ENCODE results near the gene TFDP1.
"Not testable (repeated sequence)": the region's sequence is repeated elsewhere in the genome, so short reads cannot be mapped to it uniquely, and the experiment has no call there.

The TFDP1 gene

DNA sequence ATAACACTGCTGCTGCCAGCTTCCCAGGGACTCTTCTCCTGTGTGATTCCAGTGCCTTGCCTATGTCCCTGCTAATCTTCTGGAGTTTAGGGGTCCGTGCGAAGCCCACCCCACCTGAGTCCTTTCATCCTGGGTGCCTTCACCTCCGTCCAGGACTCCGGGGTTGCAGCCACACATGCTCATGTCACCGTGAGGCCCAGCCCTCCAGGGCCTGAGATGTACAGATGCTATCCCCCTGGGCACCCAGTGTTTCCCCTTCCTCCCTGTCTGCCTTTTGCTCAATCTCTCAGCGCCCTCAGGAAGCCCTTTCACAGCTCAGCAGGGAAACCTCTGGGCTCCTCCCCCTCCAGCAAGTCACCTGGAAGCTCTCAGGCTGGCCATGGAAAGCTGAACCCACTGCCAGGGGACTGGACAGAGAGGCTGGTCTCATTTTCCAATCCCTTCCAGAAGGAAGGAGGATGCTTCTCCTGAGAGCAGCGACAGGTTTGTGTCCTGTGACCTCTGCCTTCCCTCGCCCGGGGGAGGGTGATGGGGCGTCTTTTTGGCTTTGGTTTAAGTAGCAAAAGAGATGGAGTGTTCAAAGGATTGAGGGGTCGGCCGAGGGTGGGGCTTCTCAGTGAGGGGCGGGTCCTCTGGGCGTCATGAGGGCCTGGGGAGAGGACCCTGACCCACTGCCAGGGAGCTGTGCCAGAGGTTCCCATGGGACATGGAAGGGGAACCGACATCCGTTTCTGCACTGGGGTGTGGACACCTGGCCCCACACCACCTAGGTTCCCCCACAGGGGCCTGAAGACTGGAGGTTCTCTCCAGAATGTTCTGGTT is 30.8 kb upstream of the TFDP1 start:
- in situ Hi-C loops (cut with HindIII; ENCODE audit: low pct_unique_long_range_greater_than_20kb, low sequenced_read_pairs): no loop called here
- DNase-seq (ENCODE audit: low read depth in 1 of 2, low spot score in 1 of 2): no peak
- no peak for TF ChIP-seq JUND (IDR thresholded peaks at IDR 0.05; ENCODE audit: low read depth)

GRCh38 chr13:113554333-113554700 is 30.2 kb upstream of the TFDP1 start:
- no peak for TF ChIP-seq JUND (IDR thresholded peaks at IDR 0.05; ENCODE audit: low read depth)
- no peak for DNase-seq (ENCODE audit: low read depth in 1 of 2, low spot score in 1 of 2)
- in situ Hi-C loops (cut with HindIII; ENCODE audit: low pct_unique_long_range_greater_than_20kb, low sequenced_read_pairs): no loop called here

DNA sequence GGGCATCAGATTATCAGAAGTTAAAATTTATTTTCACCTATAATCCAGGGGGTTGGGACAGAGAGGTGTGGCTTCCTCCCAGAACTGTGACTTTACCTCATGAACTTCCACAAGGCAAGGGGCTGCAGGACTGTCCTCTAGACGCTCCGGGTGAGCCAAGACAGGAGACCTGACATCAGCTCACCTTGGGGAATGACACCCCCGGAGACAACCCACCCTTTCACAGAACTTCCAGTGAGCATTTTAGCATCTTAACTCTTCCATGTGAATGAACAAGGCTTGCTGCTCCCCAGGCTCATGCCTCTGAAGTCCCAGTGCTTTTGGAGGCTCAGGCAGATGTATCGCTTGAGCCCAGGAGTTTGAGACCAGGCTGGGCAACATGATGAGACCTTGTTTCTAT is 29.4 kb upstream of the TFDP1 start:
- in situ Hi-C loops (cut with HindIII; ENCODE audit: low pct_unique_long_range_greater_than_20kb, low sequenced_read_pairs): no loop called here
- DNase-seq (ENCODE audit: low read depth in 1 of 2, low spot score in 1 of 2): no peak
- TF ChIP-seq JUND (IDR thresholded peaks at IDR 0.05; ENCODE audit: low read depth): no peak

GRCh38 chr13:113557013-113557412 is 27.5 kb upstream of the TFDP1 start:
- in situ Hi-C loops (cut with HindIII; ENCODE audit: low pct_unique_long_range_greater_than_20kb, low sequenced_read_pairs): no loop called here
- TF ChIP-seq JUND (IDR thresholded peaks at IDR 0.05; ENCODE audit: low read depth): no peak
- DNase-seq (ENCODE audit: low read depth in 1 of 2, low spot score in 1 of 2): no peak

DNA sequence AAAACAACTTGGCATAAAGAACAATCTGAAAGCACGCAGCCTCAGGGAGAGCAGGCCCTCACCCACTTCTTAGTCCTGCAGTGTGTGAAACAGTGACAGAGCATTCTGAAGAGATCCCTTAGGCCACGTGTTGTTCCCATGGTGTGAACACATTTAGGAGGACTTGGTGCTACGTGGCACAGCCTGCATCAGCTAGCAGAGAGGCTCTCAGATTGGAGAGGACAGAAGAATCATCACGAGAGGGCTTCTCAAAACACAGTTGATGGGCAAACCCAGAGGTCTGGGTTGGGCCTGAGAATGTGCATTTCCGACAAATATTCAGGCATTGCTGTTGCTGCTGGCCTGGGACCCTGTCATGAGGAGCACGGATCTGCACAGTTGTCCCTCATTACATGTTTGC is 26.1 kb upstream of the TFDP1 start:
- in situ Hi-C loops (cut with HindIII; ENCODE audit: low pct_unique_long_range_greater_than_20kb, low sequenced_read_pairs): no loop called here
- no peak for TF ChIP-seq JUND (IDR thresholded peaks at IDR 0.05; ENCODE audit: low read depth)
- no peak for DNase-seq (ENCODE audit: low read depth in 1 of 2, low spot score in 1 of 2)

DNA sequence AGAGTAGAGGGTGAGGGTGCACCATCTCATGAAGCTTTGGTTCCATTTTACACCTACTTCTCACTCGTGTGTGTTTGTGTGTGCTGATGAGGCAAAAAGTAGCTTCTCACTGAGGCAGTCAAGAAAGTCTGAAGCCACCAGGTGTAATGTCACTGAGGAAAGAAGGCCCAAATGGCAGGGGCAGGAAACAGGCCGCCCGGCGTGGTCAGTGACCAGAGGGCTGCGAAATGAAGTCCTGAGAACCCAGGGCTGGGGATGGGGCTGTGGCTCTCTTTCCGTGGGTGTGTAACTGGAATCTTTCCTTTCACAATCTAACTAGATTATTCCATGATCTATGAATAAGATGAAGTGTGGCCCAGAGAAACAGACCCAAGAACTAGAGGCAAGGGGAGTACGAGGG is 25.5 kb upstream of the TFDP1 start:
- in situ Hi-C loops (cut with HindIII; ENCODE audit: low pct_unique_long_range_greater_than_20kb, low sequenced_read_pairs): no loop called here
- no peak for TF ChIP-seq JUND (IDR thresholded peaks at IDR 0.05; ENCODE audit: low read depth)
- no peak for DNase-seq (ENCODE audit: low read depth in 1 of 2, low spot score in 1 of 2)

DNA sequence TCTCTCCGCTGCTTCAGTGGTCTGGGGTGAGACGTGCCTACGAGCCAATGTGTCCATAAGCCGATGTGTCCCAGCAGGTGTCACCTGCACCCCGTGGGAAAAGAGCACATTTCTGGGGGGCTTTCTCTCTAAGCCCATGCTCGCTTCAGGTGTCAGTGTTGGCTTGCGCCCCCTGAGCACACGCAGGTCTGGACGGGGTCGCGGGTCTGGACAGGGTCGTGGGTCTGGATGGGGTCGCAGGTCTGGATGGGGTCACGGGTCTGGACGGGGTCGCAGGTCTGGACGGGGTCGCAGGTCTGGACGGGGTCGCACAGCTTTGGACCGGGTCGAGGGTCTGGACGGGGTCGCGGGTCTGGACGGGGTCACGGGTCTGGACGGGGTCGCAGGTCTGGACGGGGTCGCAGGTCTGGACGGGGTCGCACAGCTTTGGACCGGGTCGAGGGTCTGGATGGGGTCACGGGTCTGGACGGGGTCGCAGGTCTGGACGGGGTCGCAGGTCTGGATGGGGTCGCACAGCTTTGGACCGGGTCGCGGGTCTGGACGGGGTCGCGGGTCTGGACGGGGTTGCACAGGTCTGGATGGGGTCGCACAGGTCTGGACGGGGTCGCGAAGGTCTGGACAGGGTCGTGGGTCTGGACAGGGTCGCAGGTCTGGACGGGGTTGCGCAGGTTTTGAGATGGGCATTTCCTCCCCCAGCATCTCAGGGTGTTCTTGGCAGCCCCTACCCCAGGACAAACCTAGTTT is 24.5 kb upstream of the TFDP1 start:
- in situ Hi-C loops (cut with HindIII; ENCODE audit: low pct_unique_long_range_greater_than_20kb, low sequenced_read_pairs): no loop called here
- DNase-seq (ENCODE audit: low read depth in 1 of 2, low spot score in 1 of 2): no peak

DNA sequence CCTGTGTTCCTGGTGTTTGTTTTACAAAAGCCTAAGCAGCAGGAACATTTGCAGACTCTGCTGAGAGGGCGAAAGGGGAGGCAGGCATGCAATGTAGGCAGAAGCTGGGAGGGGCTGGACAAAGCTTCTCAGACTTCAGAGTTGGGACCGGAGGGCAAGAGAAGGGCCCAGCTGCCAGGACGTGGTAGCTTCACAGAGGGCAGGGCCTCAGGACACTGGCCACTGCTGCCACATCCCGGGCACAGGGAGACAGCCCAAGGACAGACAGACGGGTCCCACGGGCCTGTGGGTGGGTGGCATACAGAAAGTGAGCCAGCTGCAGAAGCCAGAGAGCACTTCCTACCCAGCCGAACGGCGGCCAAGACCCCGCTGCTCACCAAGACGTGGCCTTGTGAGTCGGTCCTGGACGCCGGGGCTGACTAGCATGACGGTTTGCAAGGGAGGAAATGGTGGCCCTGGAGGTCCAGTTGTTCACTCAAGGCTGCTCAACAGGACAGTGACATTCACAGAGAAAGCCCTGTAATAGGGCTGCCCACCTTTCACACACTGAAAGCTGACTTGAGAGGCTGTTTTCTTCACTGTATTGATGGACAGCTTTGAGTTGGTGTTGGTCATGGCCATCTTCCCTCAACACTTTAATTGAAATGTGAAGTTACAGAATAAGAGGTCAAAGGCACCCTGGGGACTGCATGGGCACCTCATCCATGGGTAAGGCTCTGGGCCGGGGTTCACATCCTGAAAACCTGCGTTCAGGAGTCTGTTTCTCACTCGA is 23.7 kb upstream of the TFDP1 start:
- in situ Hi-C loops (cut with HindIII; ENCODE audit: low pct_unique_long_range_greater_than_20kb, low sequenced_read_pairs): no loop called here
- no peak for TF ChIP-seq JUND (IDR thresholded peaks at IDR 0.05; ENCODE audit: low read depth)
- DNase-seq (ENCODE audit: low read depth in 1 of 2, low spot score in 1 of 2): no peak

More for the DNA sequence above, 24.5 kb upstream of the TFDP1 start:
- no peak for TF ChIP-seq JUND (IDR thresholded peaks at IDR 0.05; ENCODE audit: low read depth)

DNA sequence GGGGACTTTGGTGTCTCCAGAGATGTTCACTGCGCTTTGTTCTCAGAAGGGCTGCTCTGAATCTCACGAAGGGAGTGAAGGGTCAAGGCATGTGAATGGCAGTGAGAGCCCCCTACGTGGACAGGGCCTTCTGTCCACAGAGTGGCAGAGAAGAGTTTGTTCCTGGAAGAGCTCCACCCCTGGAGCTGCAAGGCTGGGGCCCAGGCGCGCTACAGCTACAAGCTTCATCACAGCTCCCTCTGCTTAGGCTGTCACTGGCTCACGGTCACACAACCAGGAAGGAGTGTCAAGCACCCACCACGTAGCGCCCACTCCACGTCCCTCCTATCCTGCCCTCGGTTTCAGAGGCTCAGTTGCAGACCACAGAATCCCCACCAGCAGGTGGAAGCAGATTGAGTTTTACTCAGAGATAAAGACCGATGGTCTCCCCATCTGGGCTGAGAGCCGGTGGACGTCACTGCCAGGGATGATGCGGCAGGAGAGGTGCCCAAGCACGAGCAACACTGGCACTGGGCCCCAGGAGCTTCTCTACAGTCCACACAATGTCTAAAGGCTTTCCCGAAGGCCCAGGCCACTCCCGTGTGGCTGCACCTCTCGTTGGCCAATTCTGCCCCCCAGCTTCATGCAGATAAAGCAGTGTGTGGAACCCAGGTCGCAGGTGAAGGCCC is 23.0 kb upstream of the TFDP1 start:
- in situ Hi-C loops (cut with HindIII; ENCODE audit: low pct_unique_long_range_greater_than_20kb, low sequenced_read_pairs): no loop called here
- DNase-seq (ENCODE audit: low read depth in 1 of 2, low spot score in 1 of 2): no peak
- no peak for TF ChIP-seq JUND (IDR thresholded peaks at IDR 0.05; ENCODE audit: low read depth)

- TF ChIP-seq JUND (IDR thresholded peaks at IDR 0.05; ENCODE audit: low read depth): no peak
- in situ Hi-C loops (cut with HindIII; ENCODE audit: low pct_unique_long_range_greater_than_20kb, low sequenced_read_pairs): no loop called here
- peak; percentile 58 to 65 for DNase-seq (ENCODE audit: low read depth in 1 of 2, low spot score in 1 of 2)
These were observed 22.3 kb upstream of the TFDP1 start for GRCh38 chr13:113562085-113562749.

DNA sequence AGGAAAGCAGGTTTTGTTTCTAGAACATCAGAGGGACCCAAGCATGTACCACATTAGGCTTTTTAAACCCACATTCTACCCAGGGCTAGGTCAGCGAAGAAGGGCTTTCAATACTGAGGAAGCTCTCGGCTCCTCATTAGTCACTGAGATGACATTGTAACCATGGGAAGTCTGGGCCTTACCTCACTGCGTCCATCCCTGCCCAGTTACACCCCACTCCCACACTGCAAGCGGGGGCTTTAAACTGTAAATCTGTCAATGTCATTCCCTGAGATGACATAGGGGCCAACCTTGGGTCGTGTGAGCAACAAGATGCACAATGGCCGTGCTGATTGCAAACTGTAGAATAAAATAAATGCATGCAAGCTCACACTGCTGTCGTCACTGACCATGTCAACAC is 21.7 kb upstream of the TFDP1 start:
- TF ChIP-seq JUND (IDR thresholded peaks at IDR 0.05; ENCODE audit: low read depth): no peak
- DNase-seq (ENCODE audit: low read depth in 1 of 2, low spot score in 1 of 2): no peak
- in situ Hi-C loops (cut with HindIII; ENCODE audit: low pct_unique_long_range_greater_than_20kb, low sequenced_read_pairs): no loop called here

DNA sequence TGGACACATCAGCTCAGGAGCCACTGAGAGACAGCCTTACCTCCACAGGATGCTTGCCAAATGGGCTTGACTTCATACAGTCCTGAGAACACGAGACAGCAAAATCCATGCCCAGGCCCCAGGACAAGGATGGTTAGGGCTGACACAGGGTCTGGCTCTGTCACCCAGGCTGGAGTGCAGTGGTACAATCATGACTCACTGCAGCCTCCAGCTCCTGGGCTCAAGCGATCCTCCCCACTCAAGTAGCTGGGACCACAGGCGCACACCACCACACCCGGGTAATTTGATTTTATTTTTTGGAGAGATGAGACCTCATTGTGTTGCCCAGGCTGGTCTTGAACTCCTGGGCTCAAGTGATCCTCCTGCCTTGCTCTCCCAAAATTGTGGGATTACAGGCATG is 21.0 kb upstream of the TFDP1 start:
- DNase-seq (ENCODE audit: low read depth in 1 of 2, low spot score in 1 of 2); in situ Hi-C loops (cut with HindIII; ENCODE audit: low pct_unique_long_range_greater_than_20kb, low sequenced_read_pairs): not testable (repeated sequence)

Data from T47D (cell line).